HG03280 (cell line): ENCODE results near the gene OTUD7B.

Source experiments
- ATAC-seq: cut with Tn5 transposase; IDR thresholded peaks from one replicate; pipeline ENCODE4 v1.9.1; 2021; ENCODE audit warnings: mild to moderate bottlenecking, moderate library complexity; ENCODE audit not compliant: unreplicated experiment

Gene OTUD7B

GRCh38 chr1:150005606-150006005 lies 4.9 kb downstream of the OTUD7B start:
- ATAC-seq, result no peak

- ATAC-seq, result no peak
These were observed 6.7 kb downstream of the OTUD7B start for GRCh38 chr1:150003801-150004200.

- ATAC-seq, result no peak
These were observed 8.3 kb downstream of the OTUD7B start for GRCh38 chr1:150002217-150002616.

GRCh38 chr1:150001415-150001814 lies 9.1 kb downstream of the OTUD7B start:
- ATAC-seq, result no peak

GRCh38 chr1:149997585-149998262 lies 12.8 kb downstream of the OTUD7B start:
- peak; percentile 73 for ATAC-seq

GRCh38 chr1:149995927-149996326 lies 14.6 kb downstream of the OTUD7B start:
- no peak for ATAC-seq

- no peak for ATAC-seq
These were observed 16.8 kb downstream of the OTUD7B start for GRCh38 chr1:149993764-149994163.

GRCh38 chr1:149993181-149993580 lies 17.3 kb downstream of the OTUD7B start:
- ATAC-seq, result no peak

- no peak for ATAC-seq
These were observed 23.3 kb downstream of the OTUD7B start for GRCh38 chr1:149987297-149987595.

- ATAC-seq, result no peak
These were observed 23.8 kb downstream of the OTUD7B start for GRCh38 chr1:149986486-149987296.

- no peak for ATAC-seq
These were observed 30.5 kb downstream of the OTUD7B start for GRCh38 chr1:149979972-149980540.

- ATAC-seq, result no peak
These were observed 31.1 kb downstream of the OTUD7B start for GRCh38 chr1:149979245-149979971.

GRCh38 chr1:149978547-149979023 lies 31.9 kb downstream of the OTUD7B start:
- no peak for ATAC-seq

GRCh38 chr1:149977345-149977744 lies 33.2 kb downstream of the OTUD7B start:
- ATAC-seq, result no peak

GRCh38 chr1:149972547-149972946 lies 38.0 kb downstream of the OTUD7B start:
- no peak for ATAC-seq

- ATAC-seq, result no peak
These were observed 42.9 kb downstream of the OTUD7B start for GRCh38 chr1:149967646-149968045.

GRCh38 chr1:149967041-149967440 lies 43.5 kb downstream of the OTUD7B start:
- no peak for ATAC-seq

GRCh38 chr1:149966405-149966804 lies 44.1 kb downstream of the OTUD7B start:
- ATAC-seq, result no peak

- no peak for ATAC-seq
These were observed 45.1 kb downstream of the OTUD7B start for GRCh38 chr1:149965440-149965839.

GRCh38 chr1:149963358-149963757 lies 47.2 kb downstream of the OTUD7B start:
- ATAC-seq, result no peak

- ATAC-seq, result no peak
These were observed 47.8 kb downstream of the OTUD7B start for GRCh38 chr1:149962736-149963135.
